ACC112 (cell line): ENCODE results near the gene SGCG.

Experiments
- H2AFZ ChIP-seq: fragments of 200-600 bp; sonication (generic); one replicate; pipeline ENCODE4 v1.6.0; 2017; ENCODE audit warnings: antibody characterized with exemption, low read length; ENCODE audit not compliant: unreplicated experiment
- H3K27ac ChIP-seq: fragments of 200-600 bp; sonication (generic); 2 replicates; pipeline ENCODE4 v1.5.1; 2014; ENCODE audit warnings: low read depth, mild to moderate bottlenecking, antibody characterized with exemption, low read length, moderate library complexity
- H3K27me3 ChIP-seq: fragments of 200-600 bp; sonication (generic); 2 replicates; pipeline ENCODE4 v1.6.1; 2014; ENCODE audit warnings: mild to moderate bottlenecking, antibody characterized with exemption, low read length, moderate library complexity, mixed read lengths; ENCODE audit not compliant: insufficient read depth
- H3K36me3 ChIP-seq: fragments of 200-600 bp; sonication (generic); 2 replicates; pipeline ENCODE4 v1.6.1; 2016; ENCODE audit warnings: mild to moderate bottlenecking, antibody characterized with exemption, low read length, moderate library complexity, mixed read lengths; ENCODE audit not compliant: insufficient read depth
- H3K4me1 ChIP-seq: fragments of 200-600 bp; sonication (generic); one replicate; pipeline ENCODE4 v1.6.1; 2016; ENCODE audit warnings: low read length, mixed read lengths; ENCODE audit not compliant: insufficient read depth, unreplicated experiment, control insufficient read depth
- H3K4me3 ChIP-seq: fragments of 200-600 bp; sonication (generic); 2 replicates; pipeline ENCODE4 v1.5.1; 2014; ENCODE audit warnings: mild to moderate bottlenecking, low read depth, low read length
- H3K79me2 ChIP-seq: fragments of 200-600 bp; sonication (generic); one replicate; pipeline ENCODE4 v1.6.0; 2016; ENCODE audit warnings: low read length; ENCODE audit not compliant: control insufficient read depth, unreplicated experiment, insufficient read depth

Gene SGCG

GRCh38 chr13:23323946-23324709 is 143.3 kb downstream of the SGCG start:
- Histone ChIP-seq H2AFZ (no peak overlapping the region), H3K27ac (no peak overlapping the region)

DNA sequence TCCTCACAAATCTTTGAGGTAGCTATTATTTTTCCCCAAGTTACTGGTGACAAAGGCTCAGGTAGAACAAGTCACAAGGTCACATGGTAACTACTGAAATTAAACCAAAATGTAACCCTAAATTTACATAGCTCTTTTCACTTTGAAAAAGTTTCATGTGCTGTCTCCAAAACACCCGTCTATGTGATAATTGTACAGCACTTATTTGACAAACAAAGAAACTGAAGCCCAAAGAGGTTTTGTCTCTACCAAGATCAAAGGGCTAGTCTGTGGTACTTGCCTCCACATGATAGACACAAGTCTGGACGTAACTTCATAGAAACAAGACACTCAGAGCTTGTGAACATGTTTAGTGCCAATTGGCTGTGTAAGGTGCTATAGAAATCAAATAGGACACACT is 144.4 kb downstream of the SGCG start:
- Histone ChIP-seq H3K27ac (no peak overlapping the region), H3K79me2 (no peaks in the 10 kb centered on the region), H3K4me3 (no peak overlapping the region), H2AFZ (no peak overlapping the region), H3K36me3 (no peaks in the 10 kb centered on the region), H3K27me3 (no peaks in the 10 kb centered on the region), H3K4me1 (peaks cover 20% of the 10 kb centered on the region)

More at GRCh38 chr13:23323946-23324709, 143.3 kb downstream of the SGCG start:
- H3K4me1 ChIP-seq = peaks cover 27% of the 10 kb centered on the region
- no peaks in the 10 kb centered on the region for H3K27me3 ChIP-seq
- H3K36me3 ChIP-seq = no peaks in the 10 kb centered on the region
- no peak overlapping the region for H3K4me3 ChIP-seq
- H3K79me2 ChIP-seq = no peaks in the 10 kb centered on the region

- Histone ChIP-seq H3K36me3 (peaks cover 26% of the 10 kb centered on the region; the same call in 1 of the 2 replicates), H3K4me1 (no peaks in the 10 kb centered on the region), H3K4me3 (no peak overlapping the region), H3K27me3 (no peaks in the 10 kb centered on the region), H2AFZ (no peak overlapping the region), H3K79me2 (no peaks in the 10 kb centered on the region), H3K27ac (no peak overlapping the region)
These were observed 149.6 kb downstream of the SGCG start for GRCh38 chr13:23330356-23330755.

GRCh38 chr13:23339225-23339624 is 158.4 kb downstream of the SGCG start:
- no peaks in the 10 kb centered on the region for H3K4me1 ChIP-seq
- no peak overlapping the region for H3K4me3 ChIP-seq
- no peak overlapping the region for H2AFZ ChIP-seq
- H3K27me3 ChIP-seq = no peaks in the 10 kb centered on the region
- no peak overlapping the region for H3K27ac ChIP-seq
- peaks cover 66% of the 10 kb centered on the region for H3K36me3 ChIP-seq
- H3K79me2 ChIP-seq = peaks cover 4% of the 10 kb centered on the region

DNA sequence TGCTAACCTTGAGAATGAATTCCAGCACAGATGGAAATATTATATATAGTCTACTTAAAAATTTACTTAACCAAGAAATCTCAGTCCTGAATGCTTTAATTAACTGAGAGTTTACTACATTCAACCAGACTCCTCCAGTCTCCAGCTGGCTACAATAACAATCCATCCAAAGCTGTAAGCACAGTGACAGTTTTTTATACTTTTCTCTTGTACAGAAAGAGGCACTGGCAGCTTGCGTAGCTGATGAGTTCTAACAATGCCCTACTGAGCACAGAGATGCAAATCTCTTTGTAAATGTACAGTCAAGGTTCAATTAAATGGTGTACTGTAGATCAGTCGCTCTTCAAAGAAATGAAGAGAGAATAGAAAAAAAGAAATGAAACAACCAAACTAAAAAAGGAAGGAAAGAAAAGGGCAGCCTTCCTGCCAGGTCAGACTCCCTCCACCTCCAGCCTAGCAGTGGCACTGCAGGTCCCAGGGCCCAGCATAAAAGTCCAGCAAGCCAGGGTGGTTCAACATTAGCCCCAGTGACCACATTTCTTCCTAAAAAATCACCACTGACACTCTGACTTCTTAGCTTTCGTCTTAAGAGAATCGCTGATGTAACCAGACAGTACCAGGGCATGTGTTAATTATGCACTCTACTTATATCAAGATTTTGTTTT is 164.3 kb downstream of the SGCG start:
- peaks cover 21% of the 10 kb centered on the region for H3K4me1 ChIP-seq
- H3K4me3 ChIP-seq = no peak overlapping the region
- H3K79me2 ChIP-seq = peaks cover 41% of the 10 kb centered on the region
- no peaks in the 10 kb centered on the region for H3K27me3 ChIP-seq
- H2AFZ ChIP-seq = no peak overlapping the region
- H3K27ac ChIP-seq = no peak overlapping the region
- H3K36me3 ChIP-seq = peaks cover 59% of the 10 kb centered on the region

- Histone ChIP-seq H3K27ac (no peak overlapping the region), H3K27me3 (no peaks in the 10 kb centered on the region), H3K4me1 (peaks cover 23% of the 10 kb centered on the region), H2AFZ (no peak overlapping the region), H3K4me3 (no peak overlapping the region), H3K79me2 (peaks cover 52% of the 10 kb centered on the region), H3K36me3 (peaks cover 63% of the 10 kb centered on the region)
These were observed 166.8 kb downstream of the SGCG start for GRCh38 chr13:23347601-23348000.

DNA sequence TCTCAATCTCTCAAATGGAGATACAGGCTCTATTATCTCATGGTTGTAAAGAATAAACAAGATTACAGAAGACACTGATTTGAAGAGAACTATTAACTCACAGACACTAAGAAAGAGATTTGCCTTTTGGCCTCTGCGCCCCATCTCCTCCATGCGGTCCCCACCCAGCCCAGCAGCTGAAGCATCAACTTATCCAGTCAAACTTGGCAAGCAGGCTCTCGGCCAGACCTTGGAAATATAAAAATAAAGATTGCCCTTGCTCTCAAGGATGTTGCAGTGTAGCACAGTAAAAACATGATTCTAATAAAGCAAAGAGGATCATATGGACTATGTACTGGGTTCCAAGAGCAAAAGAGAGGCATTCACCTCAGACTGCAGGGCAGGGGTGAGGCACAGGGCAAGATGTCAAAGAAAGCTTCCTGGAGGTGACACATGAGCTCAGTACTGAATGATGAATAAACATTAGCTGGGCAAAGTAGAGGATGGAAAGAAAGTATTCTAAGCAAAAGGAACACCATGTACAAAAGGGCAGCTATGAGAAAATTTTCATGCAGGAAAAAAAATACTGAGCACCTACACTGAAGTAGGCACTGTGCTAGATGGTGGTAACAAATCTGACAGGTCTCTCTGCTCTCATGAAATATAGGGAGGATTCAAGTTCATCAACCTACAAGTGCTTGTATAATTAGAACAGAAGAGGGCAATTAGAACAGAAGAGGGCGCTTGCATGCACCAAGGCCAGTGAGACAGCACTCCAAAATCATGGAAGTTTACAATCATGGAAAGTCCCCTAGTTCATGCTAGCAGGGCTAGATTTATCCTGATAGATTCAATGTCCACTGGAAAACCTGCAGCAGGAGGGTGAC is 167.7 kb downstream of the SGCG start:
- Histone ChIP-seq H3K4me3 (no peak overlapping the region), H3K27me3 (no peaks in the 10 kb centered on the region), H3K4me1 (peaks cover 23% of the 10 kb centered on the region), H3K36me3 (peaks cover 57% of the 10 kb centered on the region), H3K27ac (peak overlapping the region; percentile 14), H2AFZ (no peak overlapping the region), H3K79me2 (peaks cover 52% of the 10 kb centered on the region)

DNA sequence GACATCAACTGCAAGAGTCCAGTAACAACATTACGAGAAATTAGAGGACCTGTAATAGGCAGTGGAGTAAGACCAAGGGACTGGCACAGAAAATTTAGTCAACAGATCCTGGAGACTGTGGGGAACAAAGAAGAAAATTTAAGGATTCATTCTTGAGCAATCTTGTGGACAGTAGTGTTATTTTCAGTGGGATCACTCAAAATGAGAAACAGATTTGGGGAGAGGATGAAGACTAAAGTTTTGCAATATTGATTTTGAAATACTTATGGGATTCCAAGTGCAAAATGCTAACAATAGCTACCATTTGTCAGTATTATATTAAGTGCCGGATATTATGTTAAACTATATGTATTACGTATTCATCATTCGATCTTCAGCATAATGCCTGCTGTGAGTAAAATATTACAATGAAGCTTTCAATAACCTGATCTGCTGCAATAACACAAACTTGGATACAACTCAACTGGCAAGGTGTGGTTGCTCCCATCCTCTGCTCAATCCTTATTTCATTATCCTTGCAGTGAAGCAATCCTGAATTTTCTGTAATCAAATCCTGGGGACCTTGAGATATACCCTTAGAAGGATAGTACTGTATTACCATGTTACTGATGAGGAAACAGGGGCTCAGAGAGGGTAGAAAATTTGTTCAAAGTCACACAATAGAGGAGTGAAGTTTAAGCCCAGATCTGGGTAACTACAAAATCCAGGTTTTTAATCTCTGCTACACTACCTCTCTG is 168.6 kb downstream of the SGCG start:
- no peak overlapping the region for H3K4me3 ChIP-seq
- no peaks in the 10 kb centered on the region for H3K27me3 ChIP-seq
- peaks cover 48% of the 10 kb centered on the region for H3K79me2 ChIP-seq
- H3K4me1 ChIP-seq = peaks cover 23% of the 10 kb centered on the region
- no peak overlapping the region for H2AFZ ChIP-seq
- H3K36me3 ChIP-seq = peaks cover 51% of the 10 kb centered on the region
- H3K27ac ChIP-seq = peak overlapping the region; percentile 14

GRCh38 chr13:23350009-23350408 is 169.2 kb downstream of the SGCG start:
- H3K4me3 ChIP-seq = no peak overlapping the region
- 0 out of 2 replicates have a peak overlapping the region, but pooled peaks have one; percentile 8 for H3K27ac ChIP-seq
- H3K79me2 ChIP-seq = peaks cover 48% of the 10 kb centered on the region
- no peaks in the 10 kb centered on the region for H3K27me3 ChIP-seq
- H2AFZ ChIP-seq = no peak overlapping the region
- peaks cover 23% of the 10 kb centered on the region for H3K4me1 ChIP-seq
- peaks cover 50% of the 10 kb centered on the region for H3K36me3 ChIP-seq

DNA sequence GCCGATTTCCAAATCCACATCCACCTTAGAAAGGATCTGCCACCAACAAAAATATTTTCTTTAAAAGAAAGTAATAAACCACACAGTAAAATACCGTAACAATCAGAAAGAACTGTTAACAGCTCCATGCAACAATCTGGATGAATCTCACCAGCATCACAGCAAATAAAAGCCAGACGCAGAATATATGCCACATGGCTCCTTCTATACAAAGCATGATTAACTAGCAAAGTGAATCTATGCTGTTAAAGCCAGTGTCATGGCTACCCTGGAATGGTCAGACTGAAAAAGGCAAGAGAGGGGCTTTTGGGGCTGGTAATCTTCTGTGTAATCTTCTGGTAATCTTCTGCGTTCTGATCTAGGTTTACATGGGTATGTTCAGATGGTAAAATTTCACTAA is 171.4 kb downstream of the SGCG start:
- Histone ChIP-seq H3K27ac (no peak overlapping the region), H3K79me2 (peaks cover 45% of the 10 kb centered on the region), H3K4me3 (no peak overlapping the region), H3K27me3 (no peaks in the 10 kb centered on the region), H3K36me3 (peaks cover 45% of the 10 kb centered on the region), H3K4me1 (peaks cover 23% of the 10 kb centered on the region), H2AFZ (no peak overlapping the region)
